Astrocyte (in vitro differentiated cells and primary cell): ENCODE data around the gene CRACR2A.

ENCODE experiments used
- CTCF ChIP-seq: IDR thresholded peaks from 2 replicates; pipeline ENCODE4 v1.5.1; 2011; ENCODE audit warnings: low read depth, mild to moderate bottlenecking, inconsistent platforms, low read length, moderate library complexity; ENCODE audit not compliant: insufficient read depth
- EZH2 ChIP-seq: IDR thresholded peaks from 2 replicates; pipeline ENCODE4 v1.6.1; 2012; ENCODE audit warnings: mild to moderate bottlenecking, low read length, inconsistent platforms; ENCODE audit not compliant: insufficient read depth

GRCh38 chr12:3740480-3741231, 12.3 kb downstream of the CRACR2A start:
- TF ChIP-seq CTCF (no peak), EZH2 (no peak)
